HG02852 (cell line): Measurements from ENCODE around the gene OR6K2.

ENCODE experiments used
- ATAC-seq: cut with Tn5 transposase; IDR thresholded peaks from one replicate; pipeline ENCODE4 v1.9.1; 2021; ENCODE audit warnings: mild to moderate bottlenecking, moderate library complexity; ENCODE audit not compliant: unreplicated experiment

Gene OR6K2

DNA sequence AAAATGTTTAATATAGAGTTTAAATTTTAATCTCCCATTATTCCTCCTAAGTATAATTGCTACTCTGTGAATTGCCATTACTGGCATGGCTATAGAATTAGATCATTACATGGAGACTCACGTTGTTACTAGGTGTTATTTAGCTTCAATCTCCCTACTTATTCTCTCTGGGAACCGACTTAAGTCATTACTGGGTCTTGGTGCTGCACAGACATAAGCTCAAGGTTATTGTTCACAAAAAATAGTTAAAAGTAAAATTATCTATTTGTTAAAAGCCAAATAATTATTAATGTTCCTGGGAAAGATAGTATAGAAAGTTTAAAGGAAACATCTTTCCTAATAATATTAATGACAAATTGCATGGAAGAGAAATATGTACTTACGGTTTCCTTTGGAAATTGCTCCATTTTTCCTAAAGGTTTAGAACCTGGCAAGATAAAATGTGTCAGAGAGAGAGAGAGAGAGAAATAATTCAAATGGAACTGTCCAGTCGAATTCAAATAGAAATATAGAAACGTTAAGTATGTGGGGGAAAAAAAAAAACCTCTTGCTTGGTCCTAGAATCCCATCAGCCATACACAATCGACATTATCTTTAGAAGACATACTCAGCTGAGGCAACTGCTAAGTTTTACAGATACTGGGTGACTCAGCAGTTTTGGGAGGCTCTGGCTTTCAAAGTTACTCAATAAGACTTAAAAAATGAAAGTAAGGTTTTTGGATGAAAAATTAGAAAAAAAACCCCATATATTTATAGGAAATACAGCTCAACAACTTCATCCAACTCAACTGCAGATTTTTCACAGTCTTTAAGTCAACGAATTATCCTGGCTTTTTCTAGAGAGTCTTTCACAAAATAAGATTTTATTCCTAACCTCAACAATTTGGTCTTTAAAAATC, 14.1 kb downstream of the OR6K2 start, which contains the start of gene SPTA1:
SPTA1 (minus strand) TSS at position 605 of the 899 bp plus-strand sequence; CDS start at position 407, 198 bp downstream.
- ATAC-seq = no peak

DNA sequence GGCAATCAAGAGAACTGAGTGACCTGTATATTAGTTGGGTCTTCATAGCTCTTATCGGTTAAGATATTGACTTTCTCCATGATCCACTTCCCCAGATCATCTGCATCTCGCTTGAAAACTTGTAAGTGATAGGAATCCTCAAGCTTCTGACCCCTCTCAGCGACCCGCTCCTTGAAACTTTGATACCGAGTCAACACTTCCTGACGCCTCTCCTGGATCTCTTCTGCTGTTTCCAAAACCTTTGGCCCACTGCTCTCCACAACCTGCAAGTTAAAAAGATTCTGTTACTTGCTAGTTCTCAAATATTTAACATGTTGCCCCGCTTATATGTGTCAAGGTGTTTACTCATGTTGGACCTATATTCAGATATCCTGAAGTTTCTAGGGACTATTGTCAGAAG, 15.4 kb downstream of the OR6K2 start:
- no peak for ATAC-seq

DNA sequence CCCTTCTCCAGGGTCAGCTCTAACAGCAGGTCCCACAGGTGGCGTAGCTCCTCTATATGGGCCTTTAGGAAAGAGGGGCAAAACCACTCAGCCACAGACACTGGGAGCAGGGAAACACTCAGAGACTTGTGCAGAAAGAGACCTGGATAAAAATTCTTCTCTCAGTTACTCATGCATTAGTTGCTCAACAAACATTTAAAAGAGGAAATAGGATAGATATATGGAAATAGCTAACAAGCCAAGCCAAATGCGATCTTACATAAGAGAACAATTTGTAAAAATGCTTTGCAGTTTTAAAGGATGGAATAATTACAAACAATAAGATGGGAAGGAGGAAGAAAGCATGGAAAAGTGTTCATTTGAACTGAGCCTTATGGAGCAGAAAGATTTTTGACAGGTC, 18.8 kb downstream of the OR6K2 start:
- no peak for ATAC-seq

DNA sequence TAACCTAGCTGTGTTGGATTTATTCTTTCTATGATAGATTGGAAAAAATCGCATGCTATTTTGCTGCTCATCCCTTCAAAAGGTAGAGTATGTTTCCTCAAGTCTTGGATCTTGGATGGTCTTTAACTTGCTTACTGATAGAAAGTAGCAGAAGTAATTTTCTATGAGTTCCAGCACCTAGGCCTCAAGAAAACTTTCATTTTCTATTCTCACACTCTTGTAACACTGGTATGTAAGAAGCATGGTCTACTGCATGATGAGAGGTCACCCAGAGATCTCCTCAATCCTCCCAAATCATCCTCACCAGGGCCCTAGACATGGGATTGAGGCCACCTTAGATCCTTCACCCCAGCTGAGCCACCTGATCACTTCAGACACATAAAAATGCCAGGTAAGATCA, 21.2 kb downstream of the OR6K2 start:
- no peak for ATAC-seq

DNA sequence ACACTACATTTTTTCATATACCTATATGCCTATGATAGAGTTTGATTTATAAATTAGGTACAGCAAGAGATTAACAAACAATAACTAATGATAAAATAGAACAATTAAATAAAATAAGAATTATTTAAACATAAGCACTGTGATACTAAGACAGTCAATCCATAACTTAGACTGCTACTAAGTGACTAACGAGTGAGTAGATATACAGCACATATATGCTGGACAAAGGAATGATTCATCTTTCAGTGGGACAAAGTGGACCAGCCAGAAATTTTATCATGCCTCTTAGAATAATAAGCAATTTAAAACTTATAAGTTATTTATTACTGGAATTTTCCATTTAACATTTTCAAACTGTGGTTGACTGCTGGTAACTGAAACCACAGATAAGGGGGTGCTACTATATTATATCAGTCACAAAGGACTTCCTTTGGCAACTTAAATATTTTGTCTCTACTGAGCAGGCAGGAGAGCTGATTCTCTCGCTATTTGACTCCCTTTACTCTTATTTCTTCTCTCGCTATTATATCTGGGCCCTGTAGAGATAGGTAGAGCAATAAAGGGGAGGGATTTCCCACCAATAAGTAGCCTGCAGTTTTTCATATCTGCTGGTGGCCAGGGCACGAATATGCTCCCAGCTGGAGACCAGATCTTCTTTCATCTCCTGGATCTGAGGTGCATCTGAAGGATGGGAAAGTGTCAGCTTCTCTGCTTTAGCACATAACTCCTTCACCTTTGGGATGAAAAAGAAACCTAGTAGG, 24.7 kb downstream of the OR6K2 start:
- no peak for ATAC-seq

DNA sequence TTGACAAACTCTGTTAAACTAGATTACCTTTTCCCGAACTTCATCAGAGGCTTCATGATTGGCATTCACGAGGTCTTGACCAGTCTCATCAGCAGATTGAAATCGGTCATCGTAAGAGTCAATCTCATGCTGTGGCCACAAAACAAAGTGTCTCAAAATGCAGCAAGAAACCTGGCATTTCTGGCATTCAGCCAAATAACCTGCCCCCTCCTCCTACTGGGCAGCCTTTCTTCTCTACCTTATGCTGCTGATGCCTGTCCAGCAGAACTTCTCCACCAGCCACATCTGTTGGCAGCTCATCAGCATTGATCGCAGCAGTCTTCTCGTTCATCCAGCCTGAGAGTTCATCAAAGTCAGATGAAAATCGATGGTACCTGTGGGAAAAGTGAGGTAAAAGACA, 26.1 kb downstream of the OR6K2 start:
- no peak for ATAC-seq

DNA sequence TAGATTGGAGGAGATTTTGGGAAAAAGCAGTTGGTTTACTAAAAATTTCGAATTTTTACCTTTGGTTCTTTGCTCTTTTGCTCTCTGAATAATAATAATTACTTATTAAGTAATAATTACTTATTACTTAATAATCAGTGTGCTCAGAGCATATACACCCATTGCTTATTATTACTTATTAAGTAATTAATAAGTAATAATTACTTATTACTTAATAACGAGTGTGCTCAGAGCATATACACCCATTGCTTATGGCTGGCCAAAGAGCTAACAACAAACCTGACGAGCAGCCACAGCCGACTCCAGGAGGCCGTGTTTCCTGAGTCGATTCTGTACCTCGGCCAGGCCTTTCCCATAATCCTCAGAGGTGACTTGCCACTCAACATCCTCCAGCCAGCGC, 34.4 kb downstream of the OR6K2 start:
- no peak for ATAC-seq

DNA sequence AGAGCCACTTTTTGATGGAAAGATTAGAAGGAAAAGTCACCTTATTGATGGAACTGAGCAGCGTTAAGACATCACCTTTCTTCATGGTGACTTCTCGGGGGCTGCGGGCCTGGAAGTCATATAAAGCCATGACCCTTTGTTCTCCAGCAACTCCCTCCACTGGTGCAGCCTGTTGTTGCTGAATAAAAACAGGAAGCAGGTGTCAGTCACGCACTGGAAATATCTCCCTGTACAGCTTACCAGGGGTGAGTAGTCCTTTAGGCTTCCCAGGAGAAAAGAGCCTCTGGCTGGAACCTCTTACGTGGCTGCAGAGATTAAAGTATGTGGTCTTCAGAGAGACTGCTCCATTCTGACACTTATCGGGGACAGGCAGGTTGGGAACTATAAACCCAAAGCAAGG, 45.9 kb downstream of the OR6K2 start:
- ATAC-seq = no peak

DNA sequence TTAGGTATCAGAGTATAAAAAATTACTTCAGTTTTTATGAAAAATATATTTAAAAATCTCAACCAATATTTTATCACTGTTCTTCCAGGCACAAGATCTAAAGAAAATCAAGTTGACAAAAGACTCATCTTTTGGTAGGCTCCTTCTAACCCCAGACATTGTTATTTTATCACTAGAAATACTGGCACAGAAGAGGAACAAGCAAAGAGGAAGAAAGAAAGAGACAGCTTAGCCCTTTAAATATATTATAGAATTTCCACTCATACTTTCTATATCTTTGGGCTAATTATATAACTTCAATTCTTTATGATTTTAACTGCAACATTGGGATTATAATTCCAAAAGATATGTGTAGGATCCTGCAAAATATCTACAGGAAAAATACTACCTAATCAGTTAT, 46.4 kb downstream of the OR6K2 start:
- no peak for ATAC-seq

DNA sequence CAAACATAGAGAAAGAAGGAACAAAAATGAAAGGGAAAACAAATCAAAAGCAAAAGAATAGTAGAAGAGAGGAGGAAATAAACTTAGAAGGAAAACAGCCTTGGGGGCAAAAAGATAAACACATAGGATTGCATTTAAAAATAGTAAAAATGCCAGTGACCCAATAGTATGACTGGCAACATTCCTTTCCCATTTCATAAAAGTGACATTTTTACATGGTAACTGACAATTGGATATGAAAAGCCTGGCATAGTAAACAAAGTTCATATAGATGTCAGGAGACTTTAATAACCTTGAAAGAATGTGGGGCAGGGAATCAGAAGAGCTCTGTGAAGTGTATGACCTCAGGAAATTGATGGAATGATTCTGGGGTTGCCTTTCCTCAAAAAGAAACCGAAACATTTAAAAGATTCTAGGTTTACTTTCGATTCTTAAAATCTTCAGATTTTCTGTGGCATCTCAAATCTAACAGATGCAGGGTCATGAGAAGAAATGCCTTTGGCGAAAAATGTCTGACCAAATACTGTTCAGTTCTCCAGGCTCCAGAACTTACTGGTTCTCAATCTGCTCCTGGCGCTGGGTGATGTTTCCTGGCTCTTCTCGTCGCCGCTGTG, 47.6 kb downstream of the OR6K2 start:
- ATAC-seq = no peak
